ENCODE results near the gene ATP4A. TPM values are rescaled to one million over a fixed set of nuclear protein-coding genes. Genes with fewer than 3 reads are reported as not detected.

Gene ATP4A
- total and polyA plus RNA-seq, 9 donors = 0.02 TPM; not detected in 8

- H3K27me3 ChIP-seq = no peaks in the 10 kb centered on the region
- H3K9me3 ChIP-seq = no peaks in the 10 kb centered on the region
- no peak overlapping the region for H3K27ac ChIP-seq
- no peak for TF ChIP-seq POLR2A (IDR thresholded peaks at IDR 0.05)
- H3K4me3 ChIP-seq = no peak overlapping the region
- no peaks in the 10 kb centered on the region for H3K36me3 ChIP-seq
- intact Hi-C loops (cut with DNase I) = no loop called here
- WGBS, 3 donors = 27 to 40% (median 30%) methylated on average over 6 of the region's 6 CpGs
- H3K4me1 ChIP-seq (ENCODE audit: insufficient read depth) = peaks cover 5% of the 10 kb centered on the region
- no peak for DNase-seq
Measured at GRCh38 chr19:35539314-35539713, 24.1 kb downstream of the ATP4A start.

GRCh38 chr19:35534803-35535480 lies 28.5 kb downstream of the ATP4A start:
- WGBS, 3 donors = 48 to 58% (median 51%) methylated on average over 10 of the region's 10 CpGs
- Histone ChIP-seq H3K4me1 (ENCODE audit: insufficient read depth) (peaks cover 4% of the 10 kb centered on the region), H3K9me3 (no peaks in the 10 kb centered on the region), H3K36me3 (no peaks in the 10 kb centered on the region), H3K27ac (no peak overlapping the region), H3K27me3 (no peaks in the 10 kb centered on the region), H3K4me3 (no peak overlapping the region)
- no peak for DNase-seq
- intact Hi-C loops (cut with DNase I) = no loop called here
- no peak for TF ChIP-seq EP300 (IDR thresholded peaks at IDR 0.05)
- TF ChIP-seq CTCF (IDR thresholded peaks at IDR 0.05) = no peak
- no peak for TF ChIP-seq POLR2A (IDR thresholded peaks at IDR 0.05)

DNA sequence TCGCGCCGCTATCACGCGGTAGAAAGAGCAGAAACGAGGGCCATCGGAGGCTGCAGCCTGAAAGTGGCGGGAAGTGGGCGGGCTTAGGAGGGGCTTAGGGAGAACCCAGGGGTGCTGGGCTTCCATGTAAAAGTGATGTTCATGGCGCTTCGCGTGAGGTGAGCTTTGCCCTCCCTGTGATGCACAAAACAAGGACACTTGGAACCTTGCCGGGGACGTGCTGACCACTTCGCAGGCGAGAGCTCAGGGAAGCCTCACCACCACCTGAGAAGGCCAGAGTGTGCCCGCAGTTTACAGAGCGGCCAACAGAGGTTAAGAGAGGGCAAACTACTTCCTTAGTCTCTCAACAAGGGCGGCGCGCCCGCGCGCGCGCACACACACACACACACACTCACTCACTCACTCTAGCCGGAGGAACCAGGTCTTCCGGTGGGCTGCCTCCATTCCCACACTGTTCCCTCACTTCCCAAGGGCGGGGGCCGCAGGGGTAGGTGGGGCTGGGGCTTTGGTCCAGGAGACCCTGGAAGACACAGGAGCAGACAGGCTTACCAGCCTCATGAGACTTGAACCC lies 29.6 kb downstream of the ATP4A start:
- Histone ChIP-seq H3K36me3 (no peaks in the 10 kb centered on the region), H3K27ac (no peak overlapping the region), H3K9me3 (no peaks in the 10 kb centered on the region), H3K4me3 (no peak overlapping the region), H3K27me3 (no peaks in the 10 kb centered on the region), H3K4me1 (ENCODE audit: insufficient read depth) (no peaks in the 10 kb centered on the region)
- WGBS, 3 donors = 3 to 9% (median 6%) methylated on average over 21 to 30 of the region's 30 CpGs
- intact Hi-C loops (cut with DNase I) = no loop called here
- TF ChIP-seq CTCF (IDR thresholded peaks at IDR 0.05) (no peak), EP300 (IDR thresholded peaks at IDR 0.05) (no peak), POLR2A (IDR thresholded peaks at IDR 0.05) (no peak)
- peak in 1 of 5 donors; percentile 47 for DNase-seq

GRCh38 chr19:35533201-35533821 lies 30.1 kb downstream of the ATP4A start, which contains the start of gene GAPDHS:
TSS of gene GAPDHS (plus strand) at chr19:35533456. CDS start at chr19:35533528, 72 bp downstream.
- no peak within 1 kb of the TSS for H3K4me3 ChIP-seq
- H3K27ac ChIP-seq = no peak within 1 kb of the TSS
- no peak for DNase-seq
- H3K27me3 ChIP-seq = no peaks in the 10 kb centered on the region
- H3K36me3 ChIP-seq = no peaks in the 10 kb centered on the region
- no peaks in the 10 kb centered on the region for H3K4me1 ChIP-seq (ENCODE audit: insufficient read depth)
- 21 to 37% (median 24%) methylated on average over 37 to 39 of the region's 39 CpGs for WGBS, 3 donors
- intact Hi-C loops (cut with DNase I) = no loop called here
- no peaks in the 10 kb centered on the region for H3K9me3 ChIP-seq
- no peak for TF ChIP-seq CTCF (IDR thresholded peaks at IDR 0.05)
- no peak for TF ChIP-seq POLR2A (IDR thresholded peaks at IDR 0.05)
- no peak for TF ChIP-seq EP300 (IDR thresholded peaks at IDR 0.05)

DNA sequence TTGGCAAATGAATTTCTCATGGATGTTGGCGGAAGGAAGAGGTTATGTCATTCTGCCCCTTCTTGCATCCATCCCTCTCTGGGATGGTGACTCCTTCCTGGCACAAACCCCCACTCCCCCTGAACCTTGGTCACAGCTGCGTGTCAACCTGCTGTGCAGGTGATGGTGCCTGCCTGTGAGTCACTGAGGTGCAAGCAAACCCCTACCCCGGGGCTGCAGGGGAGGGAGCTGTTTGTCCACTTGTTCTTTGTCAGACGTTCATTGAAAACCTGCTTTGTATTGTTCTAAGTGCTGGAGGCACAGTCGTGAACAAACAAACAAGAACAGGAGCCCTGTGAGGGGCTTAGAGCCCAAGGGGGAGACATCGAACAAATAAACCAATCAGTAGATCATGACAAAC lies 32.2 kb downstream of the ATP4A start:
- no peak overlapping the region for H3K27ac ChIP-seq
- H3K4me3 ChIP-seq = no peak overlapping the region
- WGBS, 3 donors = 49 to 55% (median 53%) methylated on average over 6 of the region's 6 CpGs
- TF ChIP-seq CTCF (IDR thresholded peaks at IDR 0.05) (no peak), POLR2A (IDR thresholded peaks at IDR 0.05) (no peak), EP300 (IDR thresholded peaks at IDR 0.05) (no peak)
- intact Hi-C loops (cut with DNase I) = no loop called here
- H3K27me3 ChIP-seq = no peaks in the 10 kb centered on the region
- no peak for DNase-seq
- no peaks in the 10 kb centered on the region for H3K9me3 ChIP-seq
- no peaks in the 10 kb centered on the region for H3K36me3 ChIP-seq
- no peaks in the 10 kb centered on the region for H3K4me1 ChIP-seq (ENCODE audit: insufficient read depth)

All from ovary (tissue), 9 donors.